HEK293 (cell line): ENCODE measurements around the gene KLHL17.

Experiments used
- CTCF ChIA-PET: fragments of 350-600 bp; formaldehyde crosslinking; extraction: SDS; loops from one replicate; lab custom pipeline; 2021; ENCODE audit warnings: antibody characterized with exemption; lab: Yijun Ruan, JAX
- POLR2A ChIA-PET: fragments of 300-600 bp; formaldehyde crosslinking; extraction: SDS; loops from one replicate; lab custom pipeline; 2020; ENCODE audit warnings: antibody characterized with exemption, inconsistent platforms; lab: Yijun Ruan, JAX
- H3K27ac ChIP-seq: fragments of 200-500 bp; sonication (Bioruptor generic); 2 replicates; pipeline ENCODE4 v1.5.1; 2014; ENCODE audit warnings: low read depth, low read length, control low read depth, inconsistent platforms; ENCODE audit errors: extremely low read depth
- H3K36me3 ChIP-seq, 2 experiments: fragments of 200-500 bp in 1 of 2; sonication (Bioruptor generic) in 1 of 2; 1 replicate in 1 of 2; 2 replicates in 1 of 2; pipeline ENCODE4 v1.5.1; 2014 to 2017; ENCODE audit warnings: inconsistent platforms in 2 of 2, low read length in 2 of 2; ENCODE audit not compliant: control insufficient read depth in 2 of 2, insufficient read depth in 1 of 2
- H3K4me1 ChIP-seq: fragments of 200-500 bp; sonication (Bioruptor generic); 2 replicates; pipeline ENCODE4 v1.5.1; 2014; ENCODE audit warnings: mild to moderate bottlenecking, low read length, inconsistent platforms; ENCODE audit not compliant: control insufficient read depth, insufficient read depth
- H3K4me3 ChIP-seq: 2 replicates; pipeline ENCODE4 v1.5.1; 2011; ENCODE audit warnings: low read depth, mild to moderate bottlenecking, control low read depth, low read length, moderate library complexity
- H3K9me3 ChIP-seq: fragments of 200-500 bp; sonication (Bioruptor generic); 2 replicates; pipeline ENCODE4 v1.5.1; 2014; ENCODE audit warnings: low read depth, low read length, inconsistent platforms; ENCODE audit not compliant: control insufficient read depth, insufficient read depth
- BCL11A ChIP-seq: fragments of 450-650 bp; formaldehyde crosslinking; IDR thresholded peaks from 2 replicates; pipeline ENCODE4 v1.5.1; 2016; ENCODE audit warnings: low read depth, missing biosample characterization, missing genetic modification characterization
- CTCF ChIP-seq: fragments of 450-650 bp; formaldehyde crosslinking; IDR thresholded peaks from 2 replicates; pipeline ENCODE4 v1.5.1; 2016; ENCODE audit warnings: missing biosample characterization, missing genetic modification characterization
- GLIS1 ChIP-seq: fragments of 450-650 bp; formaldehyde crosslinking; IDR thresholded peaks from 2 replicates; pipeline ENCODE4 v1.5.1; 2016; ENCODE audit warnings: missing biosample characterization, missing genetic modification characterization
- HIC1 ChIP-seq: fragments of 450-650 bp; formaldehyde crosslinking; IDR thresholded peaks from 2 replicates; pipeline ENCODE4 v1.5.1; 2016; ENCODE audit warnings: missing biosample characterization, missing genetic modification characterization
- IKZF3 ChIP-seq: fragments of 450-650 bp; IDR thresholded peaks from 2 replicates; pipeline ENCODE4 v1.5.0; 2018; ENCODE audit warnings: missing biosample characterization, mild to moderate bottlenecking, missing genetic modification characterization, moderate library complexity
- KLF1 ChIP-seq: fragments of 450-650 bp; formaldehyde crosslinking; IDR thresholded peaks from 2 replicates; pipeline ENCODE4 v1.5.1; 2016; ENCODE audit warnings: missing biosample characterization, missing genetic modification characterization
- OSR2 ChIP-seq: fragments of 450-650 bp; formaldehyde crosslinking; IDR thresholded peaks from 2 replicates; pipeline ENCODE4 v1.5.1; 2016; ENCODE audit warnings: missing biosample characterization, missing genetic modification characterization
- PRDM1 ChIP-seq: fragments of 450-650 bp; formaldehyde crosslinking; IDR thresholded peaks from 2 replicates; pipeline ENCODE4; 2016; ENCODE audit warnings: missing biosample characterization, missing genetic modification characterization
- YY2 ChIP-seq: fragments of 450-650 bp; formaldehyde crosslinking; IDR thresholded peaks from 2 replicates; pipeline ENCODE4 v1.5.1; 2016; ENCODE audit warnings: missing biosample characterization, missing genetic modification characterization
- ZBTB17 ChIP-seq: fragments of 450-650 bp; formaldehyde crosslinking; IDR thresholded peaks from 2 replicates; pipeline ENCODE4 v1.5.1; 2016; ENCODE audit warnings: missing biosample characterization, missing genetic modification characterization
- ZEB2 ChIP-seq: fragments of 450-650 bp; formaldehyde crosslinking; IDR thresholded peaks from 2 replicates; pipeline ENCODE4 v1.5.1; 2016; ENCODE audit warnings: missing biosample characterization, missing genetic modification characterization
- ZNF112 ChIP-seq: fragments of 450-650 bp; formaldehyde crosslinking; IDR thresholded peaks from 2 replicates; pipeline ENCODE4 v1.5.0; 2017; ENCODE audit warnings: missing biosample characterization, missing genetic modification characterization
- ZNF138 ChIP-seq: fragments of 450-650 bp; formaldehyde crosslinking; IDR thresholded peaks from 2 replicates; pipeline ENCODE4 v1.5.1; 2016; ENCODE audit warnings: missing biosample characterization, missing genetic modification characterization, borderline replicate concordance
- ZNF174 ChIP-seq: fragments of 450-650 bp; formaldehyde crosslinking; IDR thresholded peaks from 2 replicates; pipeline ENCODE4 v1.5.0; 2017; ENCODE audit warnings: missing biosample characterization, mild to moderate bottlenecking, missing genetic modification characterization
- ZNF311 ChIP-seq: fragments of 450-650 bp; formaldehyde crosslinking; IDR thresholded peaks from 2 replicates; pipeline ENCODE4 v1.5.1; 2017; ENCODE audit warnings: missing biosample characterization, missing genetic modification characterization, borderline replicate concordance
- ZNF335 ChIP-seq: fragments of 450-650 bp; formaldehyde crosslinking; conservative IDR thresholded peaks from 2 replicates; pipeline ENCODE4 v1.5.1; 2016; ENCODE audit warnings: missing biosample characterization, missing genetic modification characterization
- ZNF394 ChIP-seq: fragments of 450-650 bp; formaldehyde crosslinking; IDR thresholded peaks from 2 replicates; pipeline ENCODE4 v1.5.1; 2016; ENCODE audit warnings: missing biosample characterization, missing genetic modification characterization, mild to moderate bottlenecking, moderate library complexity, borderline replicate concordance
- ZNF423 ChIP-seq: fragments of 450-650 bp; formaldehyde crosslinking; IDR thresholded peaks from 2 replicates; pipeline ENCODE4 v1.5.1; 2016; ENCODE audit warnings: missing biosample characterization, missing genetic modification characterization
- ZNF530 ChIP-seq: fragments of 450-650 bp; formaldehyde crosslinking; IDR thresholded peaks from 2 replicates; pipeline ENCODE4 v1.5.1; 2016; ENCODE audit warnings: low read depth, missing biosample characterization, missing genetic modification characterization
- ZNF548 ChIP-seq: fragments of 450-650 bp; formaldehyde crosslinking; IDR thresholded peaks from 2 replicates; pipeline ENCODE4 v1.5.1; 2016; ENCODE audit warnings: missing biosample characterization, missing genetic modification characterization
- ZNF707 ChIP-seq: fragments of 450-650 bp; formaldehyde crosslinking; IDR thresholded peaks from 2 replicates; pipeline ENCODE4 v1.5.1; 2016; ENCODE audit warnings: missing biosample characterization, missing genetic modification characterization
- ZNF791 ChIP-seq: fragments of 450-650 bp; formaldehyde crosslinking; IDR thresholded peaks from 2 replicates; pipeline ENCODE4 v1.5.1; 2016; ENCODE audit warnings: missing biosample characterization, missing genetic modification characterization
- TF ChIP-seq, protein P1 (sequence below): IDR thresholded peaks from 2 replicates; pipeline ENCODE4 v1.6.1; 2011; ENCODE audit warnings: mild to moderate bottlenecking, low read depth, low read length, borderline replicate concordance
- TF ChIP-seq, protein P2 (sequence below): fragments of 450-650 bp; formaldehyde crosslinking; IDR thresholded peaks from 2 replicates; pipeline ENCODE4 v1.5.1; 2016; ENCODE audit warnings: missing biosample characterization, missing genetic modification characterization

The KLHL17 gene

DNA sequence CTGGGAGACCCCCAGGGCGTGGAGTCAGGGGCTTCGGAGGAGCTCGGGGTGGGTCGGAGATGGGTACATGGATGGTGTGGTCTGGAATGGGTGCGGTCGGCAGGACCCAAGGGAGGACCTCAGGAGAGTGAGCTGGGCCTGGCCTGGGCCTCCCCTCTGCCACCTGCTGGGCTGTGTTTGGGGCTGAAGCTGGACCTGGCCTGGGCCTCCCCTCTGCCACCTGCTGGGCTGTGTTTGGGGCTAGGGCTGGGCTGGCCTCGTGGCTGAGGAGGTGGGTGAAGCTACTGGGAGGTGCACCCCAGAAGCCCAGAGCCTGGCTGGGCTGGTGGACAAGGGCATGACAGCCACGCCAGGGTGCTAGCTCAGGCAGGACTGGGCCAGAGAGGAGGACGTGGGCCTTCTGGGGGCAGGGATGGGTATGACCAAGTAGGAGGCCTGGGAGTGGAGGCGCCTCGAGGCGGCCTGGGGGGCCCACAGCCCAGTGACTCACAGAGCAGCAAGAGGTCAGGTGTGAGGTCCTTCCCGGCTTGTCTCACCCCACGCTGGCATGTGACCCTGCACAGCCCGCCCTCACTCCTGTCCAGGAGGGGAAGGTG is 22.2 kb upstream of the KLHL17 start (continued):
- TF ChIP-seq PRDM1 (tag by site-specific recombination) (no peak), ZNF311 (tag by site-specific recombination) (no peak), HIC1 (peak; percentile 95), BCL11A (tag by site-specific recombination) (peak; percentile 62), KLF1 (tag by site-specific recombination) (peak; percentile 77), ZNF530 (tag by site-specific recombination) (no peak), CTCF (tag by site-specific recombination) (peak; percentile 98), ZNF423 (tag by site-specific recombination) (peak; percentile 54; the same call in 1 of the 2 replicates)

DNA sequence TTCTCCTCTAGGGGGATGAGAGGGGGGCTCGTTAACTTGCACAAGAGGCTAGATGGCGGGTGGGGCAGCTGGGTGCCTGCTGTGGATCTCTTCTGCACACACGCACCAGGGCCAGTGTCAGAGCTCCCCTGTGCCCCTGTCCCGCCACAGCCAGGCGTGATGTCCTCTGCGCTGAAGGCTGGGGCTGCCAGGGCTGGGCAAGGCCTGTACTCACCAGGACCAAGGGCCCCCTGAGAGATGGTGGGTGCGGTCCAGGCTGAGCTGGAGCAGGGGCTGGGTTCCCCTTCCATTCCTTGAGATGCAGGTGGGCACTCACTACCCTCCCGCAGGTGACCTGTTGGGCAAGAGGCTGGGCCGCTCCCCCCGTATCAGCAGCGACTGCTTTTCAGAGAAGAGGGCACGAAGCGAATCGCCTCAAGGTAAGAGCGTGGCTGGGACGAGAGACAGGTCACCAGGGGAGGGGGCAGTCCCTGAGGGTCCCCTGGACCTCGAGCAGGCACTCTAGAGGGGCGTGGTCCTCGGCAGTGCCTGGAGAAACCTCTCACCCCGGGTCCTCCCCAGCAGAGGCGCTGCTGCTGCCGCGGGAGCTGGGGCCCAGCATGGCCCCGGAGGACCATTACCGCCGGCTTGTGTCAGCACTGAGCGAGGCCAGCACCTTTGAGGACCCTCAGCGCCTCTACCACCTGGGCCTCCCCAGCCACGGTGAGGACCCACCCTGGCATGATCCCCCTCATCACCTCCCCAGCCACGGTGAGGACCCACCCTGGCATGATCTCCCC is 21.5 kb upstream of the KLHL17 start:
- CTCF ChIA-PET = interaction anchor here (0.8 to 3.0 kb wide), 10 partner anchors 8 to 40 kb away, joined by 3 to 17 read pairs (median 4); partner anchors contain the start of genes PLEKHN1 and SAMD11
- Histone ChIP-seq H3K9me3 (no peaks in the 10 kb centered on the region), H3K4me3 (no peak overlapping the region), H3K27ac (peak overlapping the region; percentile 98), H3K4me1 (peaks cover 49% of the 10 kb centered on the region), H3K36me3 (peaks cover 0 to 28% of the 10 kb centered on the region in 2 experiments; a peak in 1 of 3 replicates)
- POLR2A ChIA-PET = interaction anchor here (0.6 to 9.4 kb wide), 8 partner anchors 8 to 42 kb away, joined by 3 to 111 read pairs (median 6); partner anchors contain the start of genes PERM1 and SAMD11
- TF ChIP-seq ZBTB17 = no peak
- TF ChIP-seq ZNF335 = peak; percentile 54
- no peak for TF ChIP-seq ZNF394 (tag by site-specific recombination)
- peak; percentile 66 for TF ChIP-seq KLF1 (tag by site-specific recombination)
- TF ChIP-seq ZEB2 (tag by site-specific recombination) = peak; percentile 38; the same call in 1 of the 2 replicates
- no peak for TF ChIP-seq ZNF138 (tag by site-specific recombination)
- TF ChIP-seq IKZF3 (tag by site-specific recombination) = no peak
- no peak for TF ChIP-seq ZNF112
- peak; percentile 63; the same call in 1 of the 2 replicates for TF ChIP-seq ZNF423 (tag by site-specific recombination)
- TF ChIP-seq ZNF791 (tag by site-specific recombination) = no peak
- TF ChIP-seq ZNF548 = no peak
- TF ChIP-seq, protein P1, sequence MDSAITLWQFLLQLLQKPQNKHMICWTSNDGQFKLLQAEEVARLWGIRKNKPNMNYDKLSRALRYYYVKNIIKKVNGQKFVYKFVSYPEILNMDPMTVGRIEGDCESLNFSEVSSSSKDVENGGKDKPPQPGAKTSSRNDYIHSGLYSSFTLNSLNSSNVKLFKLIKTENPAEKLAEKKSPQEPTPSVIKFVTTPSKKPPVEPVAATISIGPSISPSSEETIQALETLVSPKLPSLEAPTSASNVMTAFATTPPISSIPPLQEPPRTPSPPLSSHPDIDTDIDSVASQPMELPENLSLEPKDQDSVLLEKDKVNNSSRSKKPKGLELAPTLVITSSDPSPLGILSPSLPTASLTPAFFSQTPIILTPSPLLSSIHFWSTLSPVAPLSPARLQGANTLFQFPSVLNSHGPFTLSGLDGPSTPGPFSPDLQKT = no peak
- TF ChIP-seq GLIS1 (tag by site-specific recombination) = peak; percentile 5
- no peak for TF ChIP-seq ZNF174 (tag by site-specific recombination)
- peak; percentile 50; the same call in 1 of the 2 replicates for TF ChIP-seq YY2 (tag by site-specific recombination)
- peak; percentile 74 for TF ChIP-seq OSR2 (tag by site-specific recombination)
- TF ChIP-seq ZNF707 (tag by site-specific recombination) = no peak
- TF ChIP-seq, protein P2, sequence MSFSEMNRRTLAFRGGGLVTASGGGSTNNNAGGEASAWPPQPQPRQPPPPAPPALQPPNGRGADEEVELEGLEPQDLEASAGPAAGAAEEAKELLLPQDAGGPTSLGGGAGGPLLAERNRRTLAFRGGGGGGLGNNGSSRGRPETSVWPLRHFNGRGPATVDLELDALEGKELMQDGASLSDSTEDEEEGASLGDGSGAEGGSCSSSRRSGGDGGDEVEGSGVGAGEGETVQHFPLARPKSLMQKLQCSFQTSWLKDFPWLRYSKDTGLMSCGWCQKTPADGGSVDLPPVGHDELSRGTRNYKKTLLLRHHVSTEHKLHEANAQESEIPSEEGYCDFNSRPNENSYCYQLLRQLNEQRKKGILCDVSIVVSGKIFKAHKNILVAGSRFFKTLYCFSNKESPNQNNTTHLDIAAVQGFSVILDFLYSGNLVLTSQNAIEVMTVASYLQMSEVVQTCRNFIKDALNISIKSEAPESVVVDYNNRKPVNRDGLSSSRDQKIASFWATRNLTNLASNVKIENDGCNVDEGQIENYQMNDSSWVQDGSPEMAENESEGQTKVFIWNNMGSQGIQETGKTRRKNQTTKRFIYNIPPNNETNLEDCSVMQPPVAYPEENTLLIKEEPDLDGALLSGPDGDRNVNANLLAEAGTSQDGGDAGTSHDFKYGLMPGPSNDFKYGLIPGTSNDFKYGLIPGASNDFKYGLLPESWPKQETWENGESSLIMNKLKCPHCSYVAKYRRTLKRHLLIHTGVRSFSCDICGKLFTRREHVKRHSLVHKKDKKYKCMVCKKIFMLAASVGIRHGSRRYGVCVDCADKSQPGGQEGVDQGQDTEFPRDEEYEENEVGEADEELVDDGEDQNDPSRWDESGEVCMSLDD (tag by site-specific recombination) = 0 out of 2 replicates have a peak, but pooled peaks have one; percentile 10
- 0 out of 2 replicates have a peak, but pooled peaks have one; percentile 6 for TF ChIP-seq HIC1
